SK-N-SH (cell line): ENCODE data around the gene ZNF91.

Source experiments
- CHD2 ChIP-seq: fragments of 150-350 bp; IDR thresholded peaks from 2 replicates; pipeline ENCODE4 v1.6.1; 2018; ENCODE audit warnings: low read length; ENCODE audit not compliant: partially characterized antibody
- RAD21 ChIP-seq: IDR thresholded peaks from 2 replicates; pipeline ENCODE4 v1.6.1; 2012; ENCODE audit warnings: mild to moderate bottlenecking, low read length
- RFX5 ChIP-seq: IDR thresholded peaks from 2 replicates; pipeline ENCODE4 v1.6.1; 2012; ENCODE audit warnings: mild to moderate bottlenecking, improper control_type of control experiment, low read length
- TAF1 ChIP-seq: IDR thresholded peaks from 2 replicates; pipeline ENCODE4 v1.6.1; 2012; ENCODE audit warnings: low read depth, mild to moderate bottlenecking, low read length, moderate library complexity, borderline replicate concordance
- YY1 ChIP-seq: IDR thresholded peaks from 2 replicates; pipeline ENCODE4 v1.4.0; 2012; ENCODE audit warnings: low read depth, mild to moderate bottlenecking
- TF ChIP-seq, protein P1 (sequence below): fragments of 200-600 bp; sonication (generic); IDR thresholded peaks from 2 replicates; pipeline ENCODE4 v1.6.1; 2017; ENCODE audit warnings: antibody characterized with exemption, mild to moderate bottlenecking, moderate library complexity
- TF ChIP-seq, protein P2 (sequence below): IDR thresholded peaks from 2 replicates; pipeline ENCODE4 v1.6.1; 2012; ENCODE audit warnings: mild to moderate bottlenecking, low read depth, low read length, moderate library complexity

DNA sequence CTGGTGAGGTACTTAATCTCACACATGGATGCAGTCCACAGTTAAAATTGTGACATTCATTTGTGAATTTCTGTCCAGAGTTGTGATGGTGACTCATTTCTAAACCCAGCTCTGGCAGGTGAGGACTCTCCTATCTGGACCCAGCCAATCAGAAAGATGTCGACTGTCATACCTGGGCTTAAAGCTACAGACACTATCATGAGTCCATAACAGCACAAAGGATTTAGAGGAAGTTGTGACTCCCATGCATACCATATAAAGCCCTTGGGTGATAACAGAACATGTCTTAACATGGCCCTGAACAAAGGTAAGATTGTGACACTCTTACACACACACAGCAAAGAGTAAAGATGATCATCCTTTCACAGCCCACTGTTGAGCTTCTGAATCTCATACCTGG lies 85.3 kb downstream of the ZNF91 start:
- no peak for TF ChIP-seq RFX5
- no peak for TF ChIP-seq TAF1
- TF ChIP-seq, protein P1, sequence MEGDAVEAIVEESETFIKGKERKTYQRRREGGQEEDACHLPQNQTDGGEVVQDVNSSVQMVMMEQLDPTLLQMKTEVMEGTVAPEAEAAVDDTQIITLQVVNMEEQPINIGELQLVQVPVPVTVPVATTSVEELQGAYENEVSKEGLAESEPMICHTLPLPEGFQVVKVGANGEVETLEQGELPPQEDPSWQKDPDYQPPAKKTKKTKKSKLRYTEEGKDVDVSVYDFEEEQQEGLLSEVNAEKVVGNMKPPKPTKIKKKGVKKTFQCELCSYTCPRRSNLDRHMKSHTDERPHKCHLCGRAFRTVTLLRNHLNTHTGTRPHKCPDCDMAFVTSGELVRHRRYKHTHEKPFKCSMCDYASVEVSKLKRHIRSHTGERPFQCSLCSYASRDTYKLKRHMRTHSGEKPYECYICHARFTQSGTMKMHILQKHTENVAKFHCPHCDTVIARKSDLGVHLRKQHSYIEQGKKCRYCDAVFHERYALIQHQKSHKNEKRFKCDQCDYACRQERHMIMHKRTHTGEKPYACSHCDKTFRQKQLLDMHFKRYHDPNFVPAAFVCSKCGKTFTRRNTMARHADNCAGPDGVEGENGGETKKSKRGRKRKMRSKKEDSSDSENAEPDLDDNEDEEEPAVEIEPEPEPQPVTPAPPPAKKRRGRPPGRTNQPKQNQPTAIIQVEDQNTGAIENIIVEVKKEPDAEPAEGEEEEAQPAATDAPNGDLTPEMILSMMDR = no peak
- TF ChIP-seq CHD2 = no peak
- TF ChIP-seq, protein P2, sequence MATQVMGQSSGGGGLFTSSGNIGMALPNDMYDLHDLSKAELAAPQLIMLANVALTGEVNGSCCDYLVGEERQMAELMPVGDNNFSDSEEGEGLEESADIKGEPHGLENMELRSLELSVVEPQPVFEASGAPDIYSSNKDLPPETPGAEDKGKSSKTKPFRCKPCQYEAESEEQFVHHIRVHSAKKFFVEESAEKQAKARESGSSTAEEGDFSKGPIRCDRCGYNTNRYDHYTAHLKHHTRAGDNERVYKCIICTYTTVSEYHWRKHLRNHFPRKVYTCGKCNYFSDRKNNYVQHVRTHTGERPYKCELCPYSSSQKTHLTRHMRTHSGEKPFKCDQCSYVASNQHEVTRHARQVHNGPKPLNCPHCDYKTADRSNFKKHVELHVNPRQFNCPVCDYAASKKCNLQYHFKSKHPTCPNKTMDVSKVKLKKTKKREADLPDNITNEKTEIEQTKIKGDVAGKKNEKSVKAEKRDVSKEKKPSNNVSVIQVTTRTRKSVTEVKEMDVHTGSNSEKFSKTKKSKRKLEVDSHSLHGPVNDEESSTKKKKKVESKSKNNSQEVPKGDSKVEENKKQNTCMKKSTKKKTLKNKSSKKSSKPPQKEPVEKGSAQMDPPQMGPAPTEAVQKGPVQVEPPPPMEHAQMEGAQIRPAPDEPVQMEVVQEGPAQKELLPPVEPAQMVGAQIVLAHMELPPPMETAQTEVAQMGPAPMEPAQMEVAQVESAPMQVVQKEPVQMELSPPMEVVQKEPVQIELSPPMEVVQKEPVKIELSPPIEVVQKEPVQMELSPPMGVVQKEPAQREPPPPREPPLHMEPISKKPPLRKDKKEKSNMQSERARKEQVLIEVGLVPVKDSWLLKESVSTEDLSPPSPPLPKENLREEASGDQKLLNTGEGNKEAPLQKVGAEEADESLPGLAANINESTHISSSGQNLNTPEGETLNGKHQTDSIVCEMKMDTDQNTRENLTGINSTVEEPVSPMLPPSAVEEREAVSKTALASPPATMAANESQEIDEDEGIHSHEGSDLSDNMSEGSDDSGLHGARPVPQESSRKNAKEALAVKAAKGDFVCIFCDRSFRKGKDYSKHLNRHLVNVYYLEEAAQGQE = no peak
- no peak for TF ChIP-seq YY1
- no peak for TF ChIP-seq RAD21
